Upper lobe of left lung (tissue), 6 donors: ENCODE measurements around the gene ACTMAP. TPM values are rescaled to one million over a fixed set of nuclear protein-coding genes. Genes with fewer than 3 reads are reported as not detected.
A peak's percentile ranks its signal among the peaks of the same experiment; 100 is the strongest.

Source experiments
- ATAC-seq, 2 donors: fragments of 200-7000 bp; cut with Tn5 transposase; one replicate each; pipeline ENCODE4 v1.9.1; 2022; ENCODE audit warnings: mild to moderate bottlenecking in 2 of 2, moderate library complexity in 2 of 2; ENCODE audit not compliant: low FRiP score in 2 of 2
- DNase-seq, 2 donors: peaks; one replicate each; pipeline ENCODE4 v3.0.0-alpha.2; 2019 to 2020
- H3K27ac ChIP-seq, 4 donors: fragments of 200-600 bp; sonication (generic); one replicate each; pipeline ENCODE4 v1.5.1; 2016 to 2019
- H3K27me3 ChIP-seq, 4 donors: fragments of 200-600 bp; sonication (generic); one replicate each; pipeline ENCODE4 v1.5.1; 2017 to 2019
- H3K36me3 ChIP-seq, 4 donors: fragments of 200-600 bp; sonication (generic); one replicate each; pipeline ENCODE4 v1.5.1; 2016 to 2019
- H3K4me1 ChIP-seq, 4 donors: fragments of 200-600 bp; sonication (generic); one replicate each; pipeline ENCODE4 v1.5.1; 2018 to 2019
- H3K4me3 ChIP-seq, 4 donors: fragments of 200-600 bp; sonication (generic); one replicate each; pipeline ENCODE4 v1.5.1; 2017 to 2019; ENCODE audit warnings: mild to moderate bottlenecking in 2 of 4, moderate library complexity in 1 of 4
- H3K9me3 ChIP-seq, 4 donors: fragments of 200-600 bp; sonication (generic); one replicate each; pipeline ENCODE4 v1.5.1; 2018 to 2019
- EP300 ChIP-seq, 4 donors: sonication (generic); formaldehyde crosslinking; IDR thresholded peaks; one replicate each; pipeline ENCODE4 v1.5.1; 2017; ENCODE audit warnings: antibody characterized with exemption in 4 of 4, control low read depth in 2 of 4
- POLR2A ChIP-seq, 4 donors: fragments of 450-650 bp; IDR thresholded peaks; one replicate each; pipeline ENCODE4 v1.5.1; 2016 to 2017; ENCODE audit warnings: antibody characterized with exemption in 4 of 4, mild to moderate bottlenecking in 2 of 4
- POLR2AphosphoS5 ChIP-seq, 2 donors: sonication (generic); formaldehyde crosslinking; IDR thresholded peaks; one replicate each; pipeline ENCODE4 v1.5.1; 2017; ENCODE audit warnings: antibody characterized with exemption in 2 of 2
- WGBS, 2 donors: methylation state at CpG; one replicate each; pipeline ENCODE4 v1.1.5; 2017 to 2018; 5-methylcytosine and 5-hydroxymethylcytosine counted together
- total RNA-seq, 6 donors: library from RNA; depleted of rRNA in 4 of 6; stranded (reverse); fragments of >200 nt in 4 of 6; gene quantifications; one replicate each; pipeline versions ENCODE4 v1.1.0 to v1.2.1, GENCODE V29; 2016 to 2021
- TF ChIP-seq, protein P1 (sequence below), 6 experiments: fragments of 450-650 bp in 4 of 6; fragments of 200-600 bp in 2 of 6; sonication (generic) in 2 of 6; IDR thresholded peaks; one replicate each; pipeline ENCODE4 v1.5.1; 2016 to 2019; ENCODE audit warnings: antibody characterized with exemption in 6 of 6
- donor health status: DM: no; HTN: no; CAD: no; lungs with moderate emphysema.
- donor health status: DM: no; HTN: yes; CAD: no; lungs with severe emphysema.

The ACTMAP gene
- total RNA-seq, 6 donors from 2014 or later: 16.0 to 28.4 (median 21.5) TPM

DNA sequence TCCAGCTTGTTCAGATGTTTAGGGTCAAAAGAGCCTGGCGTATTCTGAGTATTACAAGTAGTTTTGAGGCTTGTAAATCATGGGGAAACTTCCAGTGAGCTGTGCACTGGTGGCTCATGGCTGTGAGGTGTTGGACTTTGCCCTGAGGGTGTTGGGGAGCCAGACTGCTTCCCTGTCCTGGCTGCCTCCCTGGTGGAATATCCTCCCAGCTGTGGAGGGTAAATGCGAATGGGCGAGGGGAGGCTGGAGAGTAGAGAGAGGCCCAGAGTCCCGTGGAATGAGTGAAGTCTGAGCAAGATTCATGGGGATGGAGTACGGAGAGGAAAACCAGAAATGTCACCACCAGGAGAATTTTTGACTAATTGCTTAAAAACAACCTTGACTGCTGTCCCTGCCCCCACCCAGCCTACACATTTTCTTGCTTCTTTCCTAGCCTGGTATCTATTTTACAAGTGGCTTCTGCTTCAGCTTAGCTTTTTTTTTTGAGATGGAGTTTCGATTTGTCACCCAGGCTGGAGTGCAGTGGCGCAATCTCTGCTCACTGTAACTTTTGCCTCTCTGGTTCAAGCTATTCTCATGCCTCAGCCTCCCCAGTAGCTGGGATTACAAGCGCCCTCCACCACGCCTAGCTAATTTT, 4.5 kb upstream of the ACTMAP start:
- Histone ChIP-seq H3K27ac (peak overlapping the region; percentile 37 to 73 (median 51)), H3K4me3 (peak overlapping the region in 2 of 4 donors; percentile 17 to 29), H3K4me1 (peaks cover 51 to 60% (median 54%) of the 10 kb centered on the region in 4 donors), H3K27me3 (no peaks in the 10 kb centered on the region), H3K36me3 (peaks cover 9 to 44% (median 25%) of the 10 kb centered on the region in 4 donors), H3K9me3 (no peaks in the 10 kb centered on the region)
- no peak for ATAC-seq
- DNase-seq: peak in 1 of 2 donors; percentile 42
- TF ChIP-seq POLR2AphosphoS5 (IDR thresholded peaks at IDR 0.05) (no peak), EP300 (IDR thresholded peaks at IDR 0.05) (no peak), POLR2A (IDR thresholded peaks at IDR 0.05) (no peak)
- TF ChIP-seq, protein P1, sequence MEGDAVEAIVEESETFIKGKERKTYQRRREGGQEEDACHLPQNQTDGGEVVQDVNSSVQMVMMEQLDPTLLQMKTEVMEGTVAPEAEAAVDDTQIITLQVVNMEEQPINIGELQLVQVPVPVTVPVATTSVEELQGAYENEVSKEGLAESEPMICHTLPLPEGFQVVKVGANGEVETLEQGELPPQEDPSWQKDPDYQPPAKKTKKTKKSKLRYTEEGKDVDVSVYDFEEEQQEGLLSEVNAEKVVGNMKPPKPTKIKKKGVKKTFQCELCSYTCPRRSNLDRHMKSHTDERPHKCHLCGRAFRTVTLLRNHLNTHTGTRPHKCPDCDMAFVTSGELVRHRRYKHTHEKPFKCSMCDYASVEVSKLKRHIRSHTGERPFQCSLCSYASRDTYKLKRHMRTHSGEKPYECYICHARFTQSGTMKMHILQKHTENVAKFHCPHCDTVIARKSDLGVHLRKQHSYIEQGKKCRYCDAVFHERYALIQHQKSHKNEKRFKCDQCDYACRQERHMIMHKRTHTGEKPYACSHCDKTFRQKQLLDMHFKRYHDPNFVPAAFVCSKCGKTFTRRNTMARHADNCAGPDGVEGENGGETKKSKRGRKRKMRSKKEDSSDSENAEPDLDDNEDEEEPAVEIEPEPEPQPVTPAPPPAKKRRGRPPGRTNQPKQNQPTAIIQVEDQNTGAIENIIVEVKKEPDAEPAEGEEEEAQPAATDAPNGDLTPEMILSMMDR (IDR thresholded peaks at IDR 0.05): no peak
- WGBS, 2 donors: 58 to 66% methylated on average over 9 of the region's 9 CpGs

DNA sequence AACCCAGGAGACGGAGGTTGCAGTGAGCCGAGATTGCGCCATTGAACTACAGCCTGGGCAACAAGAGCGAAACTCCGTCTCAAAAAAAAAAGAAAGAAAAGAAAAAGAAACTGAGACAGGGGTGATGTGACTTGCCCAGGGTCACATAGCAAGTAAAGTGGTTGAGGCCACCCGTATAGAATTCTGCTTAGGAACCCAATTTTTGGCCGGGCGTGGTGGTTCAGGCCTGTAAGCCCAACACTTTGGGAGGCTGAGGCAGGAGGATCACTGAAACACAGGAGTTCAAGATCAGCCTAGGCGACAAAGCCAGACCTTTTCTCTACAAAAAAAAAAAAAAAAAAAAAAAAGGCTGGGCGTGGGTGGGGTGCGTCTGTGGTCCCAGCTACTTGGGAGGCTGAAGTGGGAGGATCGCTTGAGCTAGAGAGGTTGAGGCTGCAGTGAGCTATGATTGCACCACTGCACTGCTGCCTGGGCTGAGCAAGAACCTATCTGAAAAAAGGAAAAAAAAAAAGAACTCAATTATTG, 2.0 kb upstream of the ACTMAP start:
- ATAC-seq (no peak), DNase-seq (no peak)
- WGBS, 2 donors: 74 to 76% methylated on average over 12 of the region's 12 CpGs
- TF ChIP-seq POLR2AphosphoS5 (IDR thresholded peaks at IDR 0.05): no peak
- no peak for TF ChIP-seq EP300 (IDR thresholded peaks at IDR 0.05)
- TF ChIP-seq POLR2A (IDR thresholded peaks at IDR 0.05): no peak
- TF ChIP-seq, protein P1 (IDR thresholded peaks at IDR 0.05): no peak
- H3K9me3 ChIP-seq: no peaks in the 10 kb centered on the region
- H3K4me1 ChIP-seq: peaks cover 64 to 82% (median 70%) of the 10 kb centered on the region in 4 donors
- H3K27ac ChIP-seq: peak overlapping the region; percentile 87 to 96 (median 90)
- H3K36me3 ChIP-seq: peaks cover 0 to 20% (median 3%) of the 10 kb centered on the region in 4 donors
- peak overlapping the region; percentile 60 to 84 (median 74) for H3K4me3 ChIP-seq
- no peaks in the 10 kb centered on the region for H3K27me3 ChIP-seq

DNA sequence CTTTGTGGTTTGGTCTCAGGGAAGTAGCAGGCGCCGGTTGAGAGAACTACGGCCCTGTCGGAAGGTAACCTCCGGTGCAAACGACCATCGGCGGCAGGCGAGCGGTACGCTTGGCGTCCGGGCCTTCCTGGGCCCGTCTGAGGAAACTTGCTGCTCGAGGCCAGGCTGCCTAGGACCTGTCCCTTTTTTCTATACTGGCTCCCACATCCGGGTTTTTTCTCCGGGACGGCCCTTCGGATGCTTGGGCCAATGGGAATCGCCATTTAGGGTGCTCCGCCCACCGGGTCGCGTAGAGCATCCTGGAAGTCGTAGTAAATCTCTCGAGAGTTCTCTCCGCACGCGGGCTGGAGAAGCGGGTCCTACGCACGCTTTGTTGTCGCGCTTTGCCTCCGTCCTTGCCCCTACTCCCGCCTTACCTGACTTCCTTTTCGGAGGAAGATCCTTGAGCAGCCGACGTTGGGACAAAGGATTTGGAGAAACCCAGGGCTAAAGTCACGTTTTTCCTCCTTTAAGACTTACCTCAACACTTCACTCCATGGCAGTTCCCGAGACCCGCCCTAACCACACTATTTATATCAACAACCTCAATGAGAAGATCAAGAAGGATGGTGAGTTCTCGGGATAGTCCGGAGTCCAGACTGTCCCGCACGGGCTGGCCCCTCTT, 729 bp upstream of the ACTMAP start, which contains the start of gene SNRPA:
TSS of gene SNRPA (plus strand) at position 330 of the 664 bp plus-strand sequence. CDS start at position 536, 206 bp downstream.
- peak within 1 kb of the TSS; percentile 90 to 96 (median 93) for H3K27ac ChIP-seq
- peaks cover 0 to 9% (median 0%) of the 10 kb centered on the region in 4 donors for H3K36me3 ChIP-seq
- H3K9me3 ChIP-seq: no peaks in the 10 kb centered on the region
- H3K4me1 ChIP-seq: peaks cover 52 to 69% (median 59%) of the 10 kb centered on the region in 4 donors
- peak; percentile 97 for DNase-seq
- WGBS, 2 donors: 1 to 3% methylated on average over 14 to 46 of the region's 46 CpGs
- no peaks in the 10 kb centered on the region for H3K27me3 ChIP-seq
- peak; percentile 93 to 95 for ATAC-seq
- H3K4me3 ChIP-seq: peak within 1 kb of the TSS; percentile 60 to 84 (median 74)
- TF ChIP-seq POLR2AphosphoS5 (IDR thresholded peaks at IDR 0.05) (peak; percentile 71 to 90), POLR2A (IDR thresholded peaks at IDR 0.05) (peak in 3 of 4 donors; percentile 65 to 89 (median 69)), EP300 (IDR thresholded peaks at IDR 0.05) (peak in 1 of 4 donors; percentile 38)
- TF ChIP-seq, protein P1 (IDR thresholded peaks at IDR 0.05): peak in 1 of 6 experiments; percentile 9

DNA sequence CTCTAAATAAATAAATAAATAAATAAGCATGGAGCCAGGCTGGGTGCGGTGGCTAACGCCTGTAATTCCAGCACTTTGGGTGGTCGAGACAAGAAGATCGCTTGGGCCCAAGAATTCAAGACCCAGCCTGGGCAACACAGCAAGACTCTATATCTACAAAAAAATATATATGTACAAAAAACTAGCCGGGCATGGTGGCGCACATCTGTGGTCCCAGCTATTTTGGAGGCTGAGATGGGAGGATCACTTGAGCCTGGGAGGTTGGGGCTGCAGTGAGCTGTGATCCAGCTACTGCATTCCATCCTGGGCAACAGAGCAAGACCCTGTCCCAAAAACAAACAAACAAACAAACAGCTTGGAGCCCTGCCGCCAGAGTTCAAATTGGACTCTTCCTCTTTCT, 2.7 kb downstream of the ACTMAP start:
- peak overlapping the region in 2 of 4 donors; percentile 92 to 94 for H3K27ac ChIP-seq
- ATAC-seq: no peak

More for the DNA sequence above, 2.7 kb downstream of the ACTMAP start:
- Histone ChIP-seq H3K4me1 (peaks cover 29 to 52% (median 41%) of the 10 kb centered on the region in 4 donors), H3K4me3 (no peak overlapping the region), H3K36me3 (peaks cover 0 to 2% (median 1%) of the 10 kb centered on the region in 4 donors), H3K27me3 (no peaks in the 10 kb centered on the region), H3K9me3 (no peaks in the 10 kb centered on the region)
- TF ChIP-seq, protein P1 (IDR thresholded peaks at IDR 0.05): no peak
- no peak for TF ChIP-seq EP300 (IDR thresholded peaks at IDR 0.05)
- TF ChIP-seq POLR2AphosphoS5 (IDR thresholded peaks at IDR 0.05): no peak
- no peak for TF ChIP-seq POLR2A (IDR thresholded peaks at IDR 0.05)
- DNase-seq: no peak
- 97% methylated on average over 7 of the region's 7 CpGs for WGBS, 2 donors
